Measurements from ENCODE around the gene PDCD4.

DNA sequence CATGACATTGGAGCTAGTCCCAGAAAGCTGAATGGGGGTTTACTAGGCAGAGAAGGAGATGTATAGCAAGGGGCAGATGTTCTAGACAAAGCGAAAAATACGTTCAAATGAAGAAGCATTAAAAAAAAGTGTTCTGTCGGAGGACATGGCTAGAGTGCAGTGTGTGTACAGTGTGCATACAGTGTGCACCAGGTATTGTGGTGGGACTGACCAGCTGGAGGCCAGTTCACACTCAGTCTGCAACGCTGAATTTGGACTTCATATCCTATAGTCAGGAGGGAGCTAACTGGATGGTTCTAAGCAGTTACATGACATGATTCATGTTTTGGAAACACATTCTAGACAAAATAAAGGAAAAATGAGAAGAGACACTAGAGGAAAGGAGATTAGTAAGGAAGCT is 38.4 kb downstream of the PDCD4 start:
- TF ChIP-seq ZNF274 (IDR thresholded peaks at IDR 0.05; ENCODE audit: low read depth, low read length) (no peak), POLR2AphosphoS5 (IDR thresholded peaks at IDR 0.05; ENCODE audit: low read depth, low read length) (no peak), ZFX (IDR thresholded peaks at IDR 0.05) (no peak), EZH2phosphoT487 (IDR thresholded peaks at IDR 0.05; ENCODE audit: borderline replicate concordance) (no peak), POLR2A (IDR thresholded peaks at IDR 0.05; ENCODE audit: borderline replicate concordance, extremely low read depth, insufficient read depth, insufficient read length) (no peak), ATF3 (IDR thresholded peaks at IDR 0.05) (no peak), EZH2 (IDR thresholded peaks at IDR 0.05) (no peak), SIN3A (IDR thresholded peaks at IDR 0.05; ENCODE audit: low read depth) (no peak), CBX3 (IDR thresholded peaks at IDR 0.05; ENCODE audit: low read depth) (no peak)
- TF ChIP-seq, protein P1, sequence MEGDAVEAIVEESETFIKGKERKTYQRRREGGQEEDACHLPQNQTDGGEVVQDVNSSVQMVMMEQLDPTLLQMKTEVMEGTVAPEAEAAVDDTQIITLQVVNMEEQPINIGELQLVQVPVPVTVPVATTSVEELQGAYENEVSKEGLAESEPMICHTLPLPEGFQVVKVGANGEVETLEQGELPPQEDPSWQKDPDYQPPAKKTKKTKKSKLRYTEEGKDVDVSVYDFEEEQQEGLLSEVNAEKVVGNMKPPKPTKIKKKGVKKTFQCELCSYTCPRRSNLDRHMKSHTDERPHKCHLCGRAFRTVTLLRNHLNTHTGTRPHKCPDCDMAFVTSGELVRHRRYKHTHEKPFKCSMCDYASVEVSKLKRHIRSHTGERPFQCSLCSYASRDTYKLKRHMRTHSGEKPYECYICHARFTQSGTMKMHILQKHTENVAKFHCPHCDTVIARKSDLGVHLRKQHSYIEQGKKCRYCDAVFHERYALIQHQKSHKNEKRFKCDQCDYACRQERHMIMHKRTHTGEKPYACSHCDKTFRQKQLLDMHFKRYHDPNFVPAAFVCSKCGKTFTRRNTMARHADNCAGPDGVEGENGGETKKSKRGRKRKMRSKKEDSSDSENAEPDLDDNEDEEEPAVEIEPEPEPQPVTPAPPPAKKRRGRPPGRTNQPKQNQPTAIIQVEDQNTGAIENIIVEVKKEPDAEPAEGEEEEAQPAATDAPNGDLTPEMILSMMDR (IDR thresholded peaks at IDR 0.05 in 2 of 3, conservative IDR thresholded peaks at IDR 0.05 in 1 of 3; ENCODE audit: borderline replicate concordance in 1 of 3, insufficient read depth in 1 of 3, low read depth in 2 of 3, low read length in 2 of 3) = no peak

Measured in HCT116 (cell line).